NOMO-1 treated with DMSO at 0.1 percent for 48 hours (cell line): ENCODE results near the gene SOAT1.
"Not testable (repeated sequence)": the region's sequence is repeated elsewhere in the genome, so short reads cannot be mapped to it uniquely, and the experiment has no call there.

Experiments
- DNase-seq: peaks from one replicate; lab custom pipeline; 2025; ENCODE audit not compliant: unreplicated experiment; lab: John Stamatoyannopoulos, UW

Gene SOAT1

GRCh38 chr1:179293340-179294327 lies at the start of gene SOAT1:
Gene SOAT1 (plus strand): TSS chr1:179293797. CDS start chr1:179302685, 8,888 bp downstream.
- peak; percentile 77 for DNase-seq

- not testable (repeated sequence) for DNase-seq
Measured at GRCh38 chr1:179245426-179245825, 48.2 kb upstream of the SOAT1 start.

GRCh38 chr1:179247923-179248322 lies 45.7 kb upstream of the SOAT1 start:
- no peak for DNase-seq

DNA sequence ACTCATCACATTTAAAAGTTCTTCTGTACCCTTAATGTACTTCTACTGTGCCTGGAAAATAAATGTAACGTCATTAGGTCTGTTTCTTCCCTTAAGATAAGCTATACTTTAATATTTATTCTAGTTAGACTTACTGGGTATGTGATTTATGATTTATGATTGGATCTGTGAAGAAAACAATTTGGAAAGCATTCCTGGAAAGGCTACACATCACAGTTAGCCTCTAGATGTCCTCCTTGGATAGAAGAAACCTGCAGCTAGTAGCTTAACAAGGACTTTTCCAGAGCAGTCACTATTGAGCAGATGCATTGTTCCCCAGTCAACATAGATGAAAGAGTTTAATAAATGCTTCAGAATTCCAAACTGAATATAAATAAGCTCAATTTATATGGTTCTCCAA lies 41.9 kb upstream of the SOAT1 start:
- peak; percentile 14 for DNase-seq

DNA sequence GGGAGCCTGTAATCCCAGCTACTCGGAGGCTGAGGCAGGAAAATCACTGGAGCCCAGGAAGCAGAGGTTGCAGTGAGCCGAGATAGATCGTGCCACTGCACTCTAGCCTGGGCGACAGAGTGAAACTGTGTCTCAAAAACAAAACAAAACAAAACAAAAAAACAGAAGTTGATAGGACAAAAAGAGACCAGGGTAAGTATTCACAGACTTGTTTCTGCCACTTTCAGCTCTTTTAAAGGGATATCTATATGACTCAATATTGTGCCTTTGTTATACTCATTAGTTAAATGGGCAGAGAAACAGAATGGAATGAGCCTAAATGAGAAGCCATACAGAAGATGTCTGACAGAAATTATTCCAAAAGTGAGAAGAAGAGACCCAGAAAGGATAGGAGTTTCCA lies 41.0 kb upstream of the SOAT1 start:
- DNase-seq: no peak

DNA sequence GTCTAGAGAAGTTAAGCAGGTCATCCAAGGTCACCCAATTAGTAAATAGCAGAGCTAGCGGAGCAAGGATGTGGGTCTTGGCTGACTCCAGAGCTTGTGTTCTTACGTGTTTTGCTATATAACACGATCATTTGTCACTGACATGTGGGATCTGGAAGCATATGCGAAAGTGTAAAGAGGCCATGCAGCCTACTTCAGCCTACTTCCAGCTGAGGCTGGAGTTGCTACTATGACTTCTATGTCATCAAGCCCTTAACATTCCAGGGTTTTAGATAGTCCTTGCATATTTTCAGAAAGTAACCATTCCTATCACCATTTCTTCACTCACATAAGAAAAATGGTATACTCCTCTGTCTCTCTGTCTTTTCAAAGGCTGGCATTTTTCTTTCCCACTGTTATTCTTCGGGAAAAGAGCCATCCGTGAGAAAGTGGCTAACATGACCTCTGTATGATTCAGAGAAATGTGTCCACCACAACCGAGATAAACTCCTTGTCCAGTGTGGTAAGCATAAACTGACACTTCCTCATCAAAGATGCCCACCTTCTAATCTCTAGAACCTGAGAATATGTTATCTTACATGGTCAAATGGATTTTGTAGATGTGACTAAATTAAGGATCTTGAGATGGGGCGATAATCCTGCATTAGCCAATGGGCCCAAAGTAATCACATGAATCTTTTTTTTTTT lies 40.2 kb upstream of the SOAT1 start:
- no peak for DNase-seq

DNA sequence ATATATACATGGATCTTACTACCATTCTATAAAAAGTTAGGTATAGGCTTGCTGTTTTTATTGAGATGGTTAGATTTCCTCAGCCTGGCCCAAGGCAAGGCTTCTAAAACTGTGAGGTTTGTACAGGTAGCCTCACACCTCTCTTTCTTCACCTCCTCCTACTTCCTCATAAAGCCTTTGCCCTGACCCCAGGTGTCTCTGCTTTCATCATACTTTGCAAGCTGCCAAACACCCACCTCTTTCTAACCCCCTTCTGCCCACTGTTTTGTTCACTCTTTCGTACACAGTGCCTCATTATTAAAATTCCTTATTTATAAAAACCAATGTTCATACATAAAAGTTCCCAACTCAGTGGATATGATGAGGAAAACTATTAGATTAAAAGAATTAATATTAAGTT lies 31.4 kb upstream of the SOAT1 start:
- DNase-seq: no peak

GRCh38 chr1:179263121-179263520 lies 30.5 kb upstream of the SOAT1 start:
- no peak for DNase-seq

DNA sequence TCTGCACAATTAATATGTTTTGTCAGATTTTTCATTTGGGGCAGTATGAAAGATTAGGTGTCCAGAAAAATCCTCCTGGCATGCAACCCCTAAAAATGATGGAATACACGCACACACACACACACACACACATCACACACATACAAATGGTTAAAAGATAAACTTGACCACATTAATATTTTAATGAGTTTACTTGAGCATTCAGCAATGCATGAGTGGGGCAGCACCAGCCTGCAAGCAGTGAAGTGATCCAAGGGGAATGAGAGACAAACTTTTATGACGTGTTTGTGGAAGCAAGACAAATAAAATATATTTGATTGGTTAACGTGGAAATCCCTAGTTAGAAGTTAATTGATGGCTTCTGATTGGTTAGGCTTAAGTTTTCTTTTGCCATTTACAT lies 29.1 kb upstream of the SOAT1 start:
- DNase-seq: no peak

DNA sequence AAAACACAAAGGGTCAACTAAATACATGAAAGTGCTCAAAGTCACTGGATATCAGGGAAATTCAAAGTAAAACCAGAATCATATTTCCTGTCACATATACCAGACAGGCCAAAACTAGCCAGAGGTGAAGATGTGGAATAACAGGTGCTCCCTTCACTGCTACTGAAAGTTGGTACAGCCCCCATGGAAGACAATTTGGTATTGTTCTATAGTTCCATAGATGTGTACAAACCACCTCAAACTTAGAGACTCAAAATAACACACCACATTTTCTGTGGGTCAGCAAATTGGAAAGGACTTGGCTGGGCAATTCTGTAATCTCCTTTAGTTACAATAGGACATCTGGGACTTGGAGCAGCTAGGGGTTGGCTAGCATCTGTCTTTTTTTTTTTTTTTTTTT lies 24.5 kb upstream of the SOAT1 start:
- DNase-seq: no peak

- DNase-seq: not testable (repeated sequence)
Measured at GRCh38 chr1:179274424-179274823, 19.2 kb upstream of the SOAT1 start.

- no peak for DNase-seq
Measured at GRCh38 chr1:179278920-179279319, 14.7 kb upstream of the SOAT1 start.

- DNase-seq: no peak
Measured at GRCh38 chr1:179283992-179284391, 9.6 kb upstream of the SOAT1 start.

DNA sequence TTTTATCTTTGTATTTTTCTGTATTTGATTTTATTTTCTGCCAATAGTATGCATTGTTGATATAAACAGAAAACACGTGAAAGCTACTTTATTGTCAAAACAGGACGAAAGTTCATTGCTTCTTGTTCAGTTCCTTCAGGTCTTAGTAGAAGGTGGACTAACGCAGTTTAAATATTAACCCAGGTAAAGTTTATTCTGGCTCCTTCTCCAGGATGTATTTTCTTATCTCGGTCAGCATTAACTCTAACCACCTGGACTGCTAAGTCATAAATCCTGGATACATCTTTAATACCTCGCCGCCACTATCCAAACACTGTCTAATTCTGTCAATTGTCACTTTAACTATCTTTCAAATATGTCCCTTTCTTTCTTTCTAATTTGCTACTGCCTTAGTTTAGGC lies 5.7 kb upstream of the SOAT1 start:
- no peak for DNase-seq

DNA sequence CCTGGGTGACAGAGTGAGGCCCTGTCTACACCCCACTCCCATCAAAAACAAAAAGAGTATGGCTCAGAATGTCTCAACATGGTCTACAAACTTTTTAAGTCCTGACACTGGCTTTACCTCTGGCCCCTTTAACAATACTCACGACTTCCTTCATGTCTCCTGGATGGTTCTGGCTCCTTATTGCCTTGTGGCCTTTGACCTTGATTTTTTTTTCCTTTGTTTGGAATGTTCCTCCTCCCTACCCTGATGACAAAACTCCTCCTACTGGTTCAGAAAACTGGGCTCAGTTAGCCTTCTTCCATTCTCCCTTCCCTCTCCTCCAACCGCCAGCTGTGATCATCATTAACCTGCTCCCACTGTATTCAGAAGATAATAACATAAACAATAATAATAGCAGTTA lies 4.6 kb upstream of the SOAT1 start:
- DNase-seq: no peak

GRCh38 chr1:179295164-179295755 lies 1.7 kb downstream of the SOAT1 start:
- no peak for DNase-seq

- DNase-seq: no peak
Measured at GRCh38 chr1:179296356-179297104, 2.9 kb downstream of the SOAT1 start.

- peak; percentile 74 for DNase-seq
Measured at GRCh38 chr1:179297105-179297378, 3.4 kb downstream of the SOAT1 start.

DNA sequence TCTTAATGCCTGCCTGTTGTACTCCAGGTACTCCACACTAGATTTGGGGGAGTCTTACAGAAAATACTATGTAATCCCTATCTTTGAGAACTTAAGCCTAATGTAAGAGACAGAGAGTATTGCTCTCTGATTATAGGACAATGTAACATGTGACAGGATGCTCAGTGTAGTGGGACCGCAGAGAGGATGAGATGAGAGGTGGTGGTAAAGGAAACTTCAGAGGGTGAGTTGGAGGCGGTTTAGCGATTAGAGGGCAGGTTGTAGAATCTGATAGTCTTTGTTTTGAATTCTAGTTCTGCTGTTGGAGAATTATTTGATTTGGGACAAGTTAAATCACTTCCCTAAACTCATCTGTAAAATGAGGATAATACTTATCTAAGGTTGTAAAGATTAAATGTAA lies 5.4 kb downstream of the SOAT1 start:
- no peak for DNase-seq

GRCh38 chr1:179300112-179300511 lies 6.5 kb downstream of the SOAT1 start:
- no peak for DNase-seq

DNA sequence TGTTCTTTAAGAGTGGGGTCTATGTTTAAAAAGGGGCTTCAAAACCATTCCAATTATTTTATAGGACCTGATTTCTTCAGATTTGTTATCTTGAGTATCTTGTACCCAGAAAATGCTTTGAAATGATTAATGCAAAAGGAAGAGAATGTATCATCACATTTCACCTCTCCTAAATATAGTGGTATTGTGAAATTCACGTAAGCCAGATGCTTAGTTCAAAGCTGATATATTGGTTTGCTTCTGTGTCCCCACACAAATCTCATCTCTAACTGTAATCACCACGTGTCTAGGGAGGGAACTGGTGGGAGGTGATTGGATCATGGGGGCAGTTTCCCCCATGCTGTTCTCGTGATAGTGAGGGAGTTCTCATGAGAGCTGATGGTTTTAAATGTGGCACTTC lies 8.5 kb downstream of the SOAT1 start:
- DNase-seq: no peak
